Stromal cell of bone marrow (primary cell): Measurements from ENCODE around the gene ADAMTSL2.

ENCODE experiments used
- DNase-seq: peaks from one replicate; pipeline ENCODE4 v3.0.0-alpha.2; 2012; ENCODE audit warnings: low read depth

The ADAMTSL2 gene

GRCh38 chr9:133534346-133535291, at the start of gene ADAMTSL2:
Gene ADAMTSL2 (plus strand): TSS chr9:133534704. CDS start chr9:133536713, 2,009 bp downstream.
- peak; percentile 17 for DNase-seq

GRCh38 chr9:133485531-133486260, 48.8 kb upstream of the ADAMTSL2 start:
- DNase-seq, result no peak

DNA sequence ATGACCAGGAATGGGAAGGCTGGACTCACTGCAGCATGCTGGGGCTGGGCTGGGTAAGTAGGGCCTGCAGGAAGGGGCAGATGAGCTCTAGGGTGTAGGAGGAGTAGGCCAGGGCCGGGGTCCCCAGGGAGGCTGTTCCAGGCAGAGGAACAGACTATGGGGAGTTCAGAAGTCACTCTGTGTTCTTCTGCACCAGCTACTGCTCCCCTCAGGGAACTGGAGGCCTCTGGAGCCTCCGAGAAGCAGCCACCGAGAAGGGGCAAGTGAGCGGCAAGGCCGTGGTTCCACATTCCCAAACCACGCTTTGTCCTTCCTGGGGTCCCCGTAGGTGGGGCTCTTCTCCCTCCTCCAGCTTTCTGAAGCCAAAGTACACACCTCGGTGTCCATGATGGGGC, 47.2 kb upstream of the ADAMTSL2 start:
- DNase-seq, result no peak

GRCh38 chr9:133488686-133489252, 45.7 kb upstream of the ADAMTSL2 start:
- no peak for DNase-seq

DNA sequence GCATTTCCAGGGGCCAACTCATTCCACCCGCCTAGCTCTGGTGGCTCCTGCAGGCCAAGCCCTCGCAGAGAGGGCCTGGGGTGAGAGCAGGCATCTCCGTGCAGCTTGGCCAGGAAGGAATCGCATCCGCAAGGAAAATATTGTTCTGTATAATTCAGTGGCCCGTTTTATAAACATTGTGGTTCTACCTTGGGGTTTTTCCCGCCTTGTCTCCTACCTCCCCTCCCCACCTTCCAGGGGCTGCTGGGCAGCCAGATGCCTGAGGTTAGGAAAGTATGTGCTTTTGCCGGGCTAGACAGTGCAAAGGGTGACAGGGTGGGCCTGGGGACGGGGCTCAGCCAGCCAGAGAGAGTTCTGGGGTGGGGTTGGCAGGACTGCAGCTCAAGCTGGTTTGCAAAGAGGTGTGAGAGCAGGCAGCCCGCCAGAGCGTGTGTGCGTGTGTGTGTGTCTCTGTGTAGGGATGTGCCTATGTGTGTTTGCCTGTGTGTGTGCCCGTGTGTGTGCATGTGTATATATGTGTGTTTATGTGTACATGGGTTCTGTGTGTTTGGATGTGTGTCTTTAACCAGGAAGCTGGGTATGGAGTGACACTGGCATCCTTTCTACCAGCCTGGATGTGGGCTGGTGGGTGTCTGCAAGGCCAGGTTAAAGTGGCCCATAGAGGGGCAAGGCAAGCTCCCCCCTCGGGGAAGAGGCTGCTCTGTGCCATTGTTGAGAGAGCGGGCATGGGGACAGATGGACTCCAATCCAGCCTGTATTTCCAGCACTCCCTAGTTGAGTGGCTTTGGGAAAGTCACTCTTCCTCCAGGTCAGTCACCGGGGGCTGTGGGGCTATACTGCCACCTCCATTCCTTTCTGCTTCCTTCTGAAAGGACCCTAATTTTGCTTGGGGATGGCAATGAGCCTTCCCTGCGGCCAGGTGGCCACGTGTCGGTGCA, 45.0 kb upstream of the ADAMTSL2 start:
- no peak for DNase-seq

DNA sequence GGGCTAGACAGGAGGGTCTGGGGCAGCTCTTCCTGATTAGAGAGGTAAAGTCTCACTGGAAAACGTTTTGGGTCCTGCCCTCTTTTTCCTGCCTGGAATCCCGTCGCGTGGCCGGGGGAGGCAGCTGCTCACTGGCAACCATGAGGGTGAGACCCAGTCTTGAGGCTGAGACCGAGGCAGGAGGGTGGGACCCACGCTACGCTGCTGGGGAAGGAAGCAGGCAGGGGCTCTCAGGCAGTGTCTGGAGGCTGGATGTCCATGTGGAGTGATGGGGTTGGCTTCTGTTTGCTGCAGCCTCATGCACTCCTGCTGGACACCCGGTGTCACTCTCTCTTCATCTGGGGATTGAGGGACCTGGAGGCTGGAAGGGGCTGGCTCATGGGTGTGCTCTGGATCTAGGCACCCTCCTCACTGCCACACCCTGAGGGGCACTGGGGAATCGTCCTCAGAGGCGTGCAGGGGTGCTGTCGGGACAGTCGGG, 44.3 kb upstream of the ADAMTSL2 start:
- DNase-seq, result no peak

DNA sequence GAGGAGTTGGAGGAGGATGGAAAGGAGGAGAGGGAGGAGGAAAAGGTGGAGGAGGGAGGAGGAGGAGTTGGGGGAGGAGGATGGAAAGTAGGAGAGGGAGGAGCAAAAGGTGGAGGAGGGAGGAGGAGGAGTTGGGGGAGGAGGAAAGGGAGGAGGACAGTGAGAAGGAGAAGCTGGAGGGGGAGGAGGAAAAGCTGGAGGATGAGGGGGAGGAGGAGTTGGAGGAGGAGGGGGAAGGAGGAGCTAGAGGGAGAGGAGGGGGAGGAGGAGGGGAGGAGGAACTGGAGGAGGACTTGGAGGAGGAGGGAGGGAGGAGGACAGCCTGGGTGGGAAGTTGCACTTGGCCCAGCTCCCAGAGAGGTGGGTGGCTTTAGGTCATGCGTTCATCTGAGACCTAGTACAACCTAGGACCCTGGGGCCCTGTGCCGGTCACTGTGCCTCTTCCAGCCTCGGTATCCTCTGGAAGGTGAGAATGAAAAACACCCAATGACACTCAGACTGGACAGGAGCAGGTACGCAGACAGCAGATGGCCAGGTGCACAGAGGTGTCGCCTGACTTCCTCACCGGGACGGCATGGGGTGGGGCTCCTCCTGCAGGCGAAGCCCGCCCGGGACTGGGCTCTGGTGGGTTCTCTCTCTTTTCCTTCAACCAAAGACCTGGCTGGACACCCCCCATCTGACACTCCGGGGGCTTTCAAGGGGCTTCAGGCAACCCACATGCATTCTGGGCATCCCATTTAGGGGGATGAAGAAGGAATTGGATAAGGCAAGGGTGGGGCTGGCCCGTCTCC, 43.4 kb upstream of the ADAMTSL2 start:
- no peak for DNase-seq

- DNase-seq, result no peak
Measured at GRCh38 chr9:133491656-133491925, 42.9 kb upstream of the ADAMTSL2 start.

DNA sequence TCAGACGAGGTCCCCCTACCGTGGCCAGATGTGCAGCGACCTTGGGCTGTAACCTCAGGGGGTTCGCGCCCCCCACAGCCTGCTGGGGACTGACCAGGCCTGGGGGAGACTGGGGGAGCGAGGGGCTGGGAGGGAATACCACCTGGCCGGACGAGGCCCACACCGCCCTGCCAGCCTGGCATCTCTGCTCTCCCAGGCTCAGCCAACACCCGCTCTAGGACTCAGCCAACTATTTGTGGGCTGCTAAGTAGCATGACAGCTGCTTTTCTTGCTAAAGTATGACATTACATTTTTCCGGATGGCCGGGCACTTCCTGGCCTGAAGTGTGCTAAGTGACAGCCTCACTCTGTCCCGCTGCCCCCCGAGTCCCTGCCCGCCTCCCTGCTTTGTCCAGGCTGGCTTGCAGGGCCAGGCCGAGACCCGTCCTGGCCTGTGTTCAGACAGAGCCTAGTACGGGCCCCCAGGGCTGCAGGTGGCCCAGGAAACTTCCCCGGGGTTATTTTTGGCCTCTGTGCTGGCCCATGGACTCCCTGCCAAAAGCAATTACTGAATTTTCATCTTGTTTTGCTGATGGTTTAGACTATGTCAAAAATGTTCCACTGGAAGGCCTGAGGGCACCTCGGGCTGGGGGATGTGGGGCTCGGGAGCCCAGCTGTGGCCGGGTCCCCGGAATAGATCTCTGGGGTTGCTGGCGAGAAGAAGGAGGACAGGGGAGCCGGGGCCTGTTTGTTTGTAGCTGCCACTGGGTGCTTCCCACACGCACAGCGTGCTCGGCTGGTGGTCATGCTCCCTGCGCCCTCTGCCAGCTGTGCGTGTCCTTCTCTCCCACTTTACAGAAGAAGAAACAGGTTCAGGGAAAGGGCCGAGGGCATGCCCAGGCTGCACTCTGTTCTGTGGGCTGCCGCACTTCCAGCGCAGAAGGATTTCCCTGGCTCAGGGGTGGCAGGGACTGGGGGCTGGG, 42.2 kb upstream of the ADAMTSL2 start:
- DNase-seq, result no peak

DNA sequence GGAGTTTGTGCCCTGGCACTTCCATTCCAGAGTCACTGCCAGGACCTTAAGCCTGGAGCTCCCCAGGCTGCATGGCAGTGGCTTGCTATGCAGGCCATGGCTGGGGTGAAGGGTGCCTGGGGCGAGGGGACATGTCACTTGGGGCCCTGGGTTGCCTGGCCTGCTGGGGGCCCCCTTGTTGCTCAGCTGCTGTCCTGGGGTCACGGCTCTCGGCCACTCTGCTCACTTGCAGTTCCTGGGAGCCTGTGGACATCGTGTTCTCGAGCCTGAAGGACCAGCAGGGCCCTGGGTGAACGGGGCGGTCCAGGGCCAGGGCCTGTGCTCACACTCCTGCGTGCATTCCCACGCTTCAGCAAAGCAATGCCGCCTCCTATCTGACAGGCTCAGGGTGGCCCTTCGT, 41.1 kb upstream of the ADAMTSL2 start:
- DNase-seq, result no peak

DNA sequence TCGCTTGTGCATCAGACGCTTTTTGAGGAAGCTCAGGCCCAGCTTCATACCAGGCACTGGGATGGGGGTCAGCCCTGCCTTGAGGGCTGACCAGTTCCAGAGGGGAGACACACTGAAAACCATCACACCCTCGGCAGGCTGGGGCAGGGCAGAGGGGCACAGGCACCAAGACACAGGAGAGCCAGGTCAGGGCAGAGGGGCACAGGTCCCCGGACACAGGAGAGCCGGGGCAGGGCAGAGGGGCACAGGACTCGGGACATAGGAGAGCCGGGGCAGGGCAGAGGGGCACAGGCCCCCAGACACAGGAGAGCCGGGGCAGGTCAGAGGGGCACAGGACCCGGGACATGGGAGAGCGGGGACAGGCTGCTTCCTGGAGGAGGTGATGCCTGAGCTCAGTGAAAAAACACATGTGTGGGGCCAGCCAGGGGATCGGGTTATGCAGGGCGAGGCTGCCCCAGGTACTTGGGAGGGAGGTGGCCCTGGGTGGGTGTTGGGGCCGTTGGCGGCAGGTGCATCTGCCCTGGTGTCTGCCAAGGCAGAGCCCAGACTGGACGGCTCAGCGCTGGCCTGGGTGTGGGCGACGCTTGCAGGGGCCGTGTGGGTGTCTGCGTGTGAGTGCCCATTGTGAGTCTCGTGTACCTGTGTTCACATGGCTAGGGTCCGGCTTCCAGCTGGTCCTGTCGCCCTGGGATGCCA, 40.5 kb upstream of the ADAMTSL2 start:
- DNase-seq, result no peak

DNA sequence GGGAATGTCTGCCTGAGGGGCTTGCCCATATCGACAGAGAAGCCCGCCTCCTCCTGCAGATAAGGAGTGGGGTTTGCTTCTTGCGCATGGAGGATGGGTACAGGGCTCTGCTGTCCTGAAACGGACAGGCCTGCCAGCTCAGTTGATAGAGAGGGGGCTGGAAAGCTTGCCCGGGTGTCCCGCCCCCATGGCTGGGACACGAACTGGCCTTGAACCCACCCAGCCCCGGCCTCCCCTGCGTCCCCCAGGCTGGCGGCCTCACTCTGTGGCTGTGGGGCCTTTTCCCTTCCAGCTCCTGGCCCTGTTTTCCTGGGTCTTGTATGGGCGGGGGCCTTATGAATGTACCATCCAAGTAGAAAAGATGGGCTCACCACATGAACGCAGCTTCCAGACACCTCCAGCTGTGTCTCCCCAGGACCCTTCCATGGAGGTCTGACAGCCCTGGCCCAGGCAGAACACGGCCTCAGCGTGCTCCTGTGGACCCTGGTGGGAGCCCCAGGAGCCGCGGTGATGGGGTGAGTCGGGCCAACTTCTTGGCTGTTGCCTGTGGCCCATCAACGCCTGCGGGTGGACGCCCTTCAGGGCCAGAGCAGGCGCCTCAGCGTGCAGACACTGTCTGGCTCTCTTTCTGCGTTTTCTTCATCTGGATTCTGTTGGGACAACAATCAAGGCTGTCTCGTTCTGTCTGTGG, 39.7 kb upstream of the ADAMTSL2 start:
- DNase-seq, result no peak

GRCh38 chr9:133495327-133496293, 38.9 kb upstream of the ADAMTSL2 start:
- no peak for DNase-seq

- DNase-seq, result no peak
Measured at GRCh38 chr9:133496861-133497842, 37.4 kb upstream of the ADAMTSL2 start.

DNA sequence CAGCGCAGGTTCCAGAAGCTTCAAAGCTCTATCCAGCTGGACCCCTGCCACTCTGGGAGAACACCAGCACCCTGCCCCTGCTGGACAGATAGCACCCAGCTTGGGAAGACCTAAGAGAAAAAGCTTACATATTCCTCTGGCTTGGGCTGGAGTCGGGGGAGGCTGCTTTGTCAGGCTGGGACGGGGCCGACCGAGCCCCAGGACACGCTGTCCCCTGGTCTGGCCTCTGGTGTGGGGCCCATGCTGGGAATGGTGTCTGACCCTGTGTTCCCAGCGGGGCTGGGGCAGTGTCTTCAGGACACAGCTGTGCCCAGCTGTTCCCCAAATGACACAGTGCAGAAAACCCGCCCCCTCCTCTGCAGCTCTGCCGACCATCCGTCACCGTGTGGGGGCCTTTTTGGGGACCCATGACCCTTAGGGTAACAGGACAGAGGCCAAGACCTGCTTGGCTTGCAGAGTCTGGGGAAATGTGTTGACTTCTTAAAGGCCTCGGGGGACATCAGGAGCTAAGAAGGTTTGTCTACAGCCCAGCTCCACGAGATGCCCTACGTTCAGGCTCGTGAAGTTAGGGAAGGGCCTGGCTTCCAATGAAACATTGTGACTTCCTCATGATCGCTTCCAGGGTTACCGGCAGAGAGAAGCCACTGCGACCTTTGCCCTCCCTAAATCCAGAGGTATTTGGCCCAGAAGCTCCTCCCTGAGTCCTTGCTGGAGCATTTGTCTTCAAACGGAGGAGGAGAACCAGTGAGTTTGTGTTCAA, 35.2 kb upstream of the ADAMTSL2 start:
- no peak for DNase-seq
